PC-9 (cell line): ENCODE measurements around the gene PCDHGA2.

Experiments used
- EZH2 ChIP-seq: fragments of 200-600 bp; sonication (generic); IDR thresholded peaks from 2 replicates; pipeline ENCODE4 v1.8.0; 2017; ENCODE audit warnings: antibody characterized with exemption, low read depth
- TF ChIP-seq, protein P1 (sequence below): fragments of 200-600 bp; sonication (generic); conservative IDR thresholded peaks from 2 replicates; pipeline ENCODE4 v1.6.1; 2017; ENCODE audit warnings: mixed run types, antibody characterized with exemption, mild to moderate bottlenecking, moderate library complexity

DNA sequence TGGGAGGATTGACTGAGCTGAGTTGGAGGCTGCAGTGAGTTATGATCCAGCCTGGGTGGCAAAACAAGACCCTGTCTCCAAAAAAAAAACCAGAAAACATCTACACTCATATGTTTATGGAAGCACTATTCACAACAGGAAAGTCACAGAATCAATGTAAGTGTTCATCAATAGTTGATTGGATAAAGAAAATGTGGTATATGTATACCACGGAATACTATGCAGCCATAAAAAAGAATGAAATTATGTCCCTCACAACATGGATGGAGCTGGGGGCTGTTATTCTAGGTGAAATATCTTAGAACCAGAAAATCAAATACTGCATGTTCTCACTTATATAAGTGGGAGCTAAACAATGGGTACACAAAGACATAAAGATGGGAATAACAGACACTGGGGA is 31.9 kb upstream of the PCDHGA2 start:
- TF ChIP-seq, protein P1, sequence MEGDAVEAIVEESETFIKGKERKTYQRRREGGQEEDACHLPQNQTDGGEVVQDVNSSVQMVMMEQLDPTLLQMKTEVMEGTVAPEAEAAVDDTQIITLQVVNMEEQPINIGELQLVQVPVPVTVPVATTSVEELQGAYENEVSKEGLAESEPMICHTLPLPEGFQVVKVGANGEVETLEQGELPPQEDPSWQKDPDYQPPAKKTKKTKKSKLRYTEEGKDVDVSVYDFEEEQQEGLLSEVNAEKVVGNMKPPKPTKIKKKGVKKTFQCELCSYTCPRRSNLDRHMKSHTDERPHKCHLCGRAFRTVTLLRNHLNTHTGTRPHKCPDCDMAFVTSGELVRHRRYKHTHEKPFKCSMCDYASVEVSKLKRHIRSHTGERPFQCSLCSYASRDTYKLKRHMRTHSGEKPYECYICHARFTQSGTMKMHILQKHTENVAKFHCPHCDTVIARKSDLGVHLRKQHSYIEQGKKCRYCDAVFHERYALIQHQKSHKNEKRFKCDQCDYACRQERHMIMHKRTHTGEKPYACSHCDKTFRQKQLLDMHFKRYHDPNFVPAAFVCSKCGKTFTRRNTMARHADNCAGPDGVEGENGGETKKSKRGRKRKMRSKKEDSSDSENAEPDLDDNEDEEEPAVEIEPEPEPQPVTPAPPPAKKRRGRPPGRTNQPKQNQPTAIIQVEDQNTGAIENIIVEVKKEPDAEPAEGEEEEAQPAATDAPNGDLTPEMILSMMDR, result no peak
- TF ChIP-seq EZH2, result no peak
